ENCODE measurements around the gene EPHB1. TPM values are rescaled to one million over a fixed set of nuclear protein-coding genes. Genes with fewer than 3 reads are reported as not detected.

The EPHB1 gene
- total and polyA plus RNA-seq, 5 experiments from 2014 or later: not detected

DNA sequence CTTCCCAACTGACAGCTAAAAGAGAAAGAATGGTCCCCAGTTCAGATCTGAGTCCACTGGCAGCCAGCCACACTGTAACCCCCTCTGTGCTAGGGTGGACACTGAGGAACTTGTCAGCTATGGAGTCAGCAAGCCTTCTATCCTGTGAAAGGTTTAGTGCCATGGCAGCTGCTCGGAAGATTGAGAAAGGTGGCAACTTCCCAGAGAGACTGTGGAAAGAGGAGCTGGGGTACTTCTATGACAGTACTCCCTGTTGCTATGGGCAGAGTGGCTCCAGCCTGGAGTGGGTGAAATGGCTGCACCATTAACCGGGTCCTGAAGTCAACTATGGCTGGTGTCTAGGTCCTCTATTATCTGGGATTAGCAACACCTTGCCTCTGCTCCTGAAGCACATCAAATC, 447.2 kb downstream of the EPHB1 start:
- POLR2A ChIA-PET: no interaction called here
- H3K36me3 Mint-ChIP-seq: no peaks in the 10 kb centered on the region
- no peak overlapping the region for H3K4me3 Mint-ChIP-seq
- DNase-seq: no peak
- ATAC-seq: no peak
- no peaks in the 10 kb centered on the region for H3K9me3 Mint-ChIP-seq
- no peaks in the 10 kb centered on the region for H3K4me1 Mint-ChIP-seq
- peaks cover 0 to 13% (median 3%) of the 10 kb centered on the region in 5 donors for H3K27me3 Mint-ChIP-seq
- H3K27ac Mint-ChIP-seq: no peak overlapping the region

DNA sequence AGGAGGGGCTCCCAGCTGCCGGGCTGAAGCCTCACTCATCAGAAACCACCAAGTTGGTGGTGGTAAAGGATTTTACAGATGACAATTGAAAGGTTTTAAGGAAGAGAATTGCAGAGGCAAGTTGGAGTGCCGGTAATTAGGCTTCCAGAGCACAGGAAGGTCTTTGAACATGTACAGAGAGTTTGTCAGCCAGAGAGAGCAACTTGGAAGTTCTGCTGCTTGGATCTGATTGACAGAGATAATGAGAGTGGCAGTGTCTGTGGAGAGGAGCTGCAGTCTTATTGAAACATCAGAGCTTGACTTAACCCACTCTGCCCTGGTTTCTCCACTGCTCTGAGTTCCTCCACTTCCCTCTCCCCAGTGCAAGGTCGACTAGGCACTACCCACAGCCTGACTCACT, 448.6 kb downstream of the EPHB1 start:
- DNase-seq (no peak), ATAC-seq (no peak)
- Mint-ChIP-seq H3K9me3 (peaks cover 0 to 3% (median 0%) of the 10 kb centered on the region in 9 donors), H3K27me3 (peaks cover 0 to 13% (median 3%) of the 10 kb centered on the region in 5 donors), H3K4me3 (no peak overlapping the region), H3K4me1 (no peaks in the 10 kb centered on the region), H3K36me3 (no peaks in the 10 kb centered on the region), H3K27ac (no peak overlapping the region)
- POLR2A ChIA-PET: no interaction called here

DNA sequence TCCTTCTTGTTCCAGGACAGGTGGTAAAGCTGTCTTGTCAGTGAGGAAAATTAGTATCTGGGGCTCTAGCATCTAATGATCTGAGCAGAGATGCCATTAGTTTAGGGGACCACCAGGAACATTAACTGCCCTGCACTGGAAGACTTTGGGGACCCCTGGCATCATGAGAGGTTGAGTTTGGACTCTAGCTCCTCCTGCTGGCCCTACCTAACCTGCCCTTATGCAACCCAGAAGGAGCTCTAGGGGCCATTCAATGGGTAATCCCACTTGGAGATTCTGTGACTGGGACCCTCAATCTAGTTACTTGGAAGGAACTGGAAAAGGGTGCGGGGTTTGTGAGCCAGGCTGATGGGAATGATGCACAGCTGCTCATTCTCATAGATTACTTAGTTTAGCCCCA, 451.0 kb downstream of the EPHB1 start:
- no peaks in the 10 kb centered on the region for H3K36me3 Mint-ChIP-seq
- H3K27ac Mint-ChIP-seq: no peak overlapping the region
- H3K27me3 Mint-ChIP-seq: peaks cover 0 to 3% (median 0%) of the 10 kb centered on the region in 5 donors
- peaks cover 0 to 5% (median 0%) of the 10 kb centered on the region in 9 donors for H3K9me3 Mint-ChIP-seq
- DNase-seq (no peak), ATAC-seq (no peak)
- H3K4me3 Mint-ChIP-seq: no peak overlapping the region
- POLR2A ChIA-PET: no interaction called here
- H3K4me1 Mint-ChIP-seq: no peaks in the 10 kb centered on the region

DNA sequence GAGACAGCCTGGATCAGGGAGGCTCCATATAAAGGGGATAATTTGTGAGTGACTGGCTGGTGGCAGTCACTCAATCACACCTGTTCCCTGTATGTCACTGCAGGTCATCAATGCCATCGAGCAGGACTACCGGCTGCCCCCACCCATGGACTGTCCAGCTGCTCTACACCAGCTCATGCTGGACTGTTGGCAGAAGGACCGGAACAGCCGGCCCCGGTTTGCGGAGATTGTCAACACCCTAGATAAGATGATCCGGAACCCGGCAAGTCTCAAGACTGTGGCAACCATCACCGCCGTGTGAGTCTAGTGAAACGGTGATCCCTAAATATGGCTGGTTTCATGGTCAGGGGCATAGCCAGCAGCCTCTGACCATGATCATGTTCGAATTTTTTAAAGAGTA, 453.2 kb downstream of the EPHB1 start:
- H3K27ac Mint-ChIP-seq: no peak overlapping the region
- H3K9me3 Mint-ChIP-seq: peaks cover 0 to 8% (median 0%) of the 10 kb centered on the region in 9 donors
- H3K4me1 Mint-ChIP-seq: no peaks in the 10 kb centered on the region
- H3K4me3 Mint-ChIP-seq: no peak overlapping the region
- H3K36me3 Mint-ChIP-seq: no peaks in the 10 kb centered on the region
- POLR2A ChIA-PET: no interaction called here
- no peaks in the 10 kb centered on the region for H3K27me3 Mint-ChIP-seq
- DNase-seq: no peak
- ATAC-seq: no peak

DNA sequence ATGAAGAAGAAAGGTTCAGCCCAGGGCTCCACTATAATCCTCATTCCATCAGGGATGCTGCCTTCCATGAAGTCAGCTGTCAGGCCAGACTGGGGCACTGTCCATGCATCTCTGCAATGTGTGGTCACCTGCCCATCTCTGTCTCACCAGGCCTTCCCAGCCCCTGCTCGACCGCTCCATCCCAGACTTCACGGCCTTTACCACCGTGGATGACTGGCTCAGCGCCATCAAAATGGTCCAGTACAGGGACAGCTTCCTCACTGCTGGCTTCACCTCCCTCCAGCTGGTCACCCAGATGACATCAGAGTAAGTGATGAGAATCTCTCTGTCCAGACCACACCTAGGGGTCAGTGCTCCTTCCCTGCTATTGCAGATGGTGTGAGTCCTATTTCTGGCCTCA, 454.1 kb downstream of the EPHB1 start:
- no peak overlapping the region for H3K4me3 Mint-ChIP-seq
- H3K27me3 Mint-ChIP-seq: no peaks in the 10 kb centered on the region
- no peak overlapping the region for H3K27ac Mint-ChIP-seq
- peaks cover 0 to 8% (median 0%) of the 10 kb centered on the region in 9 donors for H3K9me3 Mint-ChIP-seq
- no peaks in the 10 kb centered on the region for H3K36me3 Mint-ChIP-seq
- POLR2A ChIA-PET: no interaction called here
- no peaks in the 10 kb centered on the region for H3K4me1 Mint-ChIP-seq
- no peak for DNase-seq
- ATAC-seq: no peak

DNA sequence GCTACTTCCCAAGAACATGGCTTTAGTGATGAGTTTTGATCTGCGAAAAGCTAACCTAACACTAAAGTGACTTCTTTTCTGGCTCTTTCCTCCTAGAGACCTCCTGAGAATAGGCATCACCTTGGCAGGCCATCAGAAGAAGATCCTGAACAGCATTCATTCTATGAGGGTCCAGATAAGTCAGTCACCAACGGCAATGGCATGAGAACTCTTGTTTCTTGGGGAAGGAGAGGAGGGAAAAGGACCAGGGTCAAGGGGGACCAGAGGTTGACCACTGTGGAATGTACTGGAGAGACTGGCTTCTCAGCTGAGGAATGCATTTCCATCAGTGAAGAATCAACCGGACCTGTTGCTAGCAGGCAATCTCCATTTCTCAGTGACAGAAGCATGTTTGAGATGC, 463.9 kb downstream of the EPHB1 start:
- POLR2A ChIA-PET: no interaction called here
- H3K27ac Mint-ChIP-seq: no peak overlapping the region
- H3K9me3 Mint-ChIP-seq: peaks cover 0 to 13% (median 0%) of the 10 kb centered on the region in 9 donors
- no peak overlapping the region for H3K4me3 Mint-ChIP-seq
- peaks cover 0 to 2% (median 0%) of the 10 kb centered on the region in 4 donors for H3K4me1 Mint-ChIP-seq
- H3K27me3 Mint-ChIP-seq: peaks cover 0 to 16% (median 2%) of the 10 kb centered on the region in 5 donors
- no peaks in the 10 kb centered on the region for H3K36me3 Mint-ChIP-seq
- ATAC-seq (no peak), DNase-seq (no peak)

DNA sequence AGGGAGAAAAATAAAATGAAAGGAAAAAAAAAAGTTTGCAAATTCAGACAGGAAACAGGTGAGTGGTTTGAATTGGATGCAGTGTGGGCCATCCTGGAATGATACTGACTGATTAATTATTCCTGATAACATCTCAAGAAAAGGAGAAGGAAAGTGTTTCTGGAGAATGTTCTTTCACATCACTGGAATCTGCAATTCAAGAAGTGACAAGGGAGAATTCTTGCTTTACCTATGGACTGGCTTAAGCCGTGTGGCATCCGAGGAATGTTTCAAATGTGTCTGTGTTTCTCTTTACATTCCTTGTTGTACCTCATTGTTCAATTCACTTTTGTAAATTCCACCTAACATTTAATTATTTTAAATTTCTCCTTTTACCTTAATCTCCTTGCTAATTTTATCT, 465.0 kb downstream of the EPHB1 start:
- Mint-ChIP-seq H3K9me3 (peaks cover 0 to 13% (median 0%) of the 10 kb centered on the region in 9 donors), H3K4me3 (no peak overlapping the region), H3K27me3 (peaks cover 0 to 20% (median 2%) of the 10 kb centered on the region in 5 donors), H3K4me1 (peaks cover 0 to 2% (median 0%) of the 10 kb centered on the region in 4 donors), H3K36me3 (no peaks in the 10 kb centered on the region), H3K27ac (no peak overlapping the region)
- DNase-seq (no peak), ATAC-seq (no peak)
- POLR2A ChIA-PET: no interaction called here

DNA sequence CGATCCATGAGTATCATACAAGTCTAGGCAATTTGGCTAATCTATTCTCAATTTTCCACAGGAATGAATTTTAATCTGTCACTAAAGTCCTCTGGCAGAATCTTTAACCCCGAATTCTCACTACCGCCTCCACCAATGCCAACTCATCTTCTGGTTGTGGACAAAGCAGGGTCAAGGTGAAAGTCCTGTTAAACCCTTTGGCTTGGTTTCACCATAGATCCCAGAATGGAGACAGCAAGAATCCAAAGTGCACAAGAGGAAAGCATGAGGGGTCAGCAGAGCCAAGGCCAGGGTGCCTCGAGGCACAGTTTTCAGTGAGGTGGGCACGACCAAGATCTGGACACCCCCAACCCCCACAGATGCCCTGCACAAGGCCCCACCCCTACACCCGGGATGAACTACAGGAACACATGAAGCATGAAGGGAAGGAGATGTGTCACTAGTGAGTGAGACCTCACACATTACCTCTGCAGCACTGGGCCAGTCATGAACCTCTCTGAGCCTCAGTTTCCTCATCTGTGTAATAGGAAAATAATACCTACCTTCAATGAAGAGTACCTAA, 466.2 kb downstream of the EPHB1 start:
- Mint-ChIP-seq H3K27me3 (peaks cover 0 to 24% (median 2%) of the 10 kb centered on the region in 5 donors), H3K4me1 (peaks cover 0 to 2% (median 0%) of the 10 kb centered on the region in 4 donors), H3K4me3 (no peak overlapping the region), H3K27ac (no peak overlapping the region), H3K36me3 (no peaks in the 10 kb centered on the region), H3K9me3 (peaks cover 0 to 13% (median 0%) of the 10 kb centered on the region in 9 donors)
- ATAC-seq (no peak), DNase-seq (no peak)
- POLR2A ChIA-PET: no interaction called here

DNA sequence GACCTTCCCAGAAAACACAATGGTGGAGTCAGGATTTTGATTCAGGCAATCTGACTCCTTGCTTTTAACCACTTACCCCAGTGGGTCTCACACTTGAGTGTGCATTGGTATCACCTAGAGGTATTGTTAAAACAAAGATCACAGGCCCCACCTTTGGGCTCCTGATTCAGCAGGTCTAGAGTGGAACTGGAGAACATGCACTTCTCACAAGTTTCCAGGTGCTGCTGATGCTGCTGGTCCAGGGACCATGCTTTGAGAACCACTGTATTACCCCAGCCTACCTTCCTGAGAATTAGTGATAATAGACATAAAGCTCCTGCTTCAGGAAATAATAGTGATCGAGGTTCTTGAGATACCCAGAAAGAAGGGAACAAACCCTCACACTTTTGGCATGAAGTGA, 466.9 kb downstream of the EPHB1 start:
- ATAC-seq: no peak
- peaks cover 0 to 13% (median 0%) of the 10 kb centered on the region in 9 donors for H3K9me3 Mint-ChIP-seq
- H3K27me3 Mint-ChIP-seq: peaks cover 0 to 24% (median 2%) of the 10 kb centered on the region in 5 donors
- no peak overlapping the region for H3K27ac Mint-ChIP-seq
- POLR2A ChIA-PET: no interaction called here
- peaks cover 0 to 2% (median 0%) of the 10 kb centered on the region in 4 donors for H3K4me1 Mint-ChIP-seq
- H3K4me3 Mint-ChIP-seq: no peak overlapping the region
- H3K36me3 Mint-ChIP-seq: no peaks in the 10 kb centered on the region
- DNase-seq: no peak

DNA sequence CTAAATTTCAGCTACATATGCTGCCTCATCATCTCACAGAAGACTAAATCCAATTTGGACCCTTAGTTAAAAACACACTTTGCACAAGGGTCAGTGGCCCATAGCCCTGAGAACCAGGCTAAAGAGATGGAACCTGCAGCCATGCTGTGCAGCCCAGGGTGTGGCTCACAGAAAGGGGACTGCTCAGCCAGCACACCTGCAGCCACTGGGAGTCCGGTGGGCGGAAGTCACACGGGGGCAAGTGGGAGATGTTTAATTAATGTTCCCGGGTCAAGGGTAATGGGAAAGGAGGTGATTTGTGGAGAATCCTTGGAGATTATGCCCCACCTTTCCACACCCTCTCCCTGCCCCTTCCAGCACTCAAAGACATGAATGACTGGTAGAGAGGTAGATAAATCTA, 467.4 kb downstream of the EPHB1 start:
- Mint-ChIP-seq H3K9me3 (peaks cover 0 to 13% (median 0%) of the 10 kb centered on the region in 9 donors), H3K27me3 (peaks cover 0 to 24% (median 2%) of the 10 kb centered on the region in 5 donors), H3K4me1 (peaks cover 0 to 2% (median 0%) of the 10 kb centered on the region in 4 donors), H3K27ac (no peak overlapping the region), H3K36me3 (no peaks in the 10 kb centered on the region), H3K4me3 (no peak overlapping the region)
- POLR2A ChIA-PET: no interaction called here
- DNase-seq: no peak
- no peak for ATAC-seq

DNA sequence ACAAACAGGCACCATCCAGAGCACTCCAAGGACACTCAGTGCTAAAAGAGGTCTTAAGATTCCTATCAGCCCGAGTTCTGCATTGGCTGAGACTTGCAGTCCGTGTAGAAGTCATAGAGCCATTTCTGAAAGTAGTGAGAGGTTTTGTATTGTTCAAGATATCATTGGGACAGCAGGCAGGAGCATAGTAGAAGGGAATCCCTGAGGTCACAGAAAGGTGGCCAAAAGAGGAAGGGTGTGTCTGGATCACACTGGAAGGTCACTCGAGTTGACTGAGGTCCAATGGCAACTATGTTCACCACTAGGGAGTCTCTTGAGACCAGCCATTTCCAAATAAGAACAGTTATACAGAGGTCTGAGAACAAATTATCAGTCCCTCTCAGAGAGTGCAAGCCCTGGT, 468.3 kb downstream of the EPHB1 start:
- POLR2A ChIA-PET: no interaction called here

DNA sequence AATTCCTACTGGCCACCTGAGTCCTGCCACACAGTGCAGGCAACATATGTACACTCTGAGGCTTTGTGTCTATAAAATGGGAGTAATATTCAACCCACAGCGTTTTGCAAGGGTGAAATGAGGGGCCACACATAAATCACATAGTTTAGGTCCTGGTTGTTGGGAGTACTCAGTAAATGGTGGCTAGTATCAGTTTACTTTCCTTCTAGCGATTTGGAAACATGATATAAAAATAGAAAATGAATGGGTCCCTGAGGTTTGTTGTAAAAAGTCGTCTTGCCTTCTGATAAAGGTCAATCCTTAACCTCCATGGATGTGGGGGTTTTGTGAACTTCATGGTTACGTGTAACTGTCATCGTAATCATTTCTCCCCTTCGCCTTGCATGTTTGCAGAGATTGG, 472.4 kb downstream of the EPHB1 start:
- DNase-seq (no peak), ATAC-seq (no peak)
- H3K36me3 Mint-ChIP-seq: no peaks in the 10 kb centered on the region
- peaks cover 0 to 4% (median 0%) of the 10 kb centered on the region in 9 donors for H3K9me3 Mint-ChIP-seq
- POLR2A ChIA-PET: no interaction called here
- no peaks in the 10 kb centered on the region for H3K4me1 Mint-ChIP-seq
- no peak overlapping the region for H3K27ac Mint-ChIP-seq
- peaks cover 0 to 17% (median 3%) of the 10 kb centered on the region in 5 donors for H3K27me3 Mint-ChIP-seq
- H3K4me3 Mint-ChIP-seq: no peak overlapping the region

More for the DNA sequence above, 468.3 kb downstream of the EPHB1 start:
- H3K27me3 Mint-ChIP-seq: peaks cover 0 to 24% (median 2%) of the 10 kb centered on the region in 5 donors
- H3K36me3 Mint-ChIP-seq: no peaks in the 10 kb centered on the region
- H3K4me3 Mint-ChIP-seq: no peak overlapping the region
- peaks cover 0 to 9% (median 0%) of the 10 kb centered on the region in 9 donors for H3K9me3 Mint-ChIP-seq
- ATAC-seq: no peak
- H3K27ac Mint-ChIP-seq: no peak overlapping the region
- no peak for DNase-seq
- H3K4me1 Mint-ChIP-seq: peaks cover 0 to 2% (median 0%) of the 10 kb centered on the region in 4 donors

DNA sequence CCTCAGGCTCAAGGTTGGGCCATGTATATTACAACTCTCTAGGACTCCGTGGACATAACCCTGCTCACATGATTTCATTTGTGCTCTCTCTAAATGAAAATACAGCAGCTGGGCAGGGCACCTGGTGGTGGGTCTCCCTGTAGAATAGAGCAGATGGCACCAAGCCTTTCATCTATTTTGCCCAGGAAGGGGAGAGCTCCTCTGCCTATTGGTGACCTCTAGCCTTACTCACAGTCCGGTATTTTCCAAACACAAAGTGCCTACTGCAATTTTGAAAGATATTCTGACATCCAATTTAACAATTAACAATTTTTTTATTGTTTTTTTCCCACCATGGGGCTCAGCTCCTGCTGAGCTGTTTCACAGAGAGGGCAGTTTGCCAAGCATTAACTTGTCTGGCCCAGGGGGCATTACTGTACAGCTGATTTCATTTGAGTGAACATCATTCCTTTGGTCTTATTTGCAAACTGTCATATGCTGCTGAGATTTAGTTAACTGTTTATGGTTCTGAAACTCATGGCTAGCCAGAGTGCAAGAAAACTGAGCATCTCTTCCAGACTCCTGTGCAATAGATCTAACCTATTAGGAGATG, 474.0 kb downstream of the EPHB1 start:
- POLR2A ChIA-PET: no interaction called here
- Mint-ChIP-seq H3K4me1 (no peaks in the 10 kb centered on the region), H3K4me3 (no peak overlapping the region), H3K27me3 (peaks cover 0 to 15% (median 4%) of the 10 kb centered on the region in 5 donors), H3K9me3 (peaks cover 0 to 3% (median 2%) of the 10 kb centered on the region in 9 donors), H3K36me3 (no peaks in the 10 kb centered on the region), H3K27ac (no peak overlapping the region)
- ATAC-seq: no peak
- DNase-seq: no peak

Data from naive thymus-derived CD8-positive, alpha-beta T cell (primary cell).